CD4-positive, alpha-beta T cell treated with Interleukin-21 for 1 hour (primary cell): ENCODE data around the gene CD63.
"Not testable (repeated sequence)": the region's sequence is repeated elsewhere in the genome, so short reads cannot be mapped to it uniquely, and the experiment has no call there.

Experiments
- DNase-seq: peaks from one replicate; pipeline ENCODE4 v3.0.0-alpha.2; 2020

The CD63 gene

GRCh38 chr12:55728939-55729818 lies at the start of gene CD63:
TSS of gene CD63 (minus strand) at chr12:55729009. CDS start at chr12:55728341, 668 bp downstream.
- peak; percentile 71 for DNase-seq

- DNase-seq: no peak
Observed at GRCh38 chr12:55777856-55778255, 49.0 kb upstream of the CD63 start.

- no peak for DNase-seq
Observed at GRCh38 chr12:55771736-55772135, 42.9 kb upstream of the CD63 start.

DNA sequence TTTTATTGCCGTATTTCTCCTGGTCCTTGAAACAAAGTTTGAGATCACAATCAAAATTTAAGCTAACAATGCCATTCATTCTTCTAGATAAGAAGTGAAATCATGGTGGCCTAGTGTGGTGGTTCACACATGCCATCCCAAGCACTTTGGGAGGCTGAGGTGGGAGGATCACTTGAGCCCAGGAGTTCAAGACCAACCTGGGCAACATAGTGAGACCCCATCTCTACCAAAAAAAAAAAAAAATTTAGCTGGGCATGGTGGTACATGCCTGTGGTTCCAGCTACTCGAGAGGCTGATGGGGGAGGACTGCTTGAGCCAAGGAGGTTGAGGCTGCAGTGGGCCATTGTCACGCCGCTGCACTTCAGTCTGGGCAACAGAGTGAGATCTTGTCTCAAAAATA lies 38.3 kb upstream of the CD63 start:
- no peak for DNase-seq

DNA sequence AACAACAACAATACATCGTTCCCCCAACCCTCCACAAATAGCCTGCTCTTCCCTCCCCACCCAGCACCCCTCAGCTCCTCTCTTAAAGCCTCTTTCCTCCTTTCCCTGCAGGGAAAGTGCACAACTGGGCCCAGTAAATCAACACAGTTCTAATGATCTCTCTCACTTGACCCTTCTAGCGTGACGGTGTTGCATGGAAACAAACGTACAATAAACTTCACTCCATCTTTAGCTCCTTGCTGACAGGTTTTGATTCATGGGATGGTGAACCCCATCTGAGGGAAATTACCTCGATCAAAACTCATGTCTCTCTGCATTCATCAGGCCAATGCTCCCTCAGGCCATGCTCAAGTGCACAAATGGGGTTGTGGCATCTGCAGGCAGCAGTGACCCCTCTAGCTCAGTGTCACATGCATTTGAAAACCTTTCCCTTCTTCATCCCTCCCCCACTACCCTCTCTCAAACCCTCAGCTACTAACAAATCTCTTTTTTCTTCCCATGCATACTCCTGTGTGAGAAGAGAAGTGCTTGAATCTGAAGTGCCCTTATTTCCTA lies 37.0 kb upstream of the CD63 start:
- no peak for DNase-seq

GRCh38 chr12:55762646-55763045 lies 33.8 kb upstream of the CD63 start:
- no peak for DNase-seq

DNA sequence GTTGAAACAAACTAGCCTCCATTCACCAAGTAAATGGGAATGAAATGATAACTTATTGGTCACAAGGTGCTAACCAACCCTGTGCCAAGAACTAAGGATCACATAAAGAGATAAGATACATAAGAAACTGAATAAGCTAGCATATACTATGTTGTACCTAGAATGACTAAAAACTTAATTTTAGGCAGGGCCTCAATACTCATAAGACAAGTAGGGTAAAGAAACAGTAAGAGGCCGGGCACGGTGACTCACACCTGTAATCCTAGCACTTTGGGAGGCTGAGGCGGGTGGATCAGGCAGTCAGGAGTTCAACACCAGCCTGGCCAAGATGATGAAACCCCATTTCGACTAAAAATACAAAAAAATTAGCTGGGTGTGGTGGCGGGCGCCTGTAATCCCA lies 31.9 kb upstream of the CD63 start:
- DNase-seq: no peak

- DNase-seq: not testable (repeated sequence)
Observed at GRCh38 chr12:55758575-55758974, 29.8 kb upstream of the CD63 start.

DNA sequence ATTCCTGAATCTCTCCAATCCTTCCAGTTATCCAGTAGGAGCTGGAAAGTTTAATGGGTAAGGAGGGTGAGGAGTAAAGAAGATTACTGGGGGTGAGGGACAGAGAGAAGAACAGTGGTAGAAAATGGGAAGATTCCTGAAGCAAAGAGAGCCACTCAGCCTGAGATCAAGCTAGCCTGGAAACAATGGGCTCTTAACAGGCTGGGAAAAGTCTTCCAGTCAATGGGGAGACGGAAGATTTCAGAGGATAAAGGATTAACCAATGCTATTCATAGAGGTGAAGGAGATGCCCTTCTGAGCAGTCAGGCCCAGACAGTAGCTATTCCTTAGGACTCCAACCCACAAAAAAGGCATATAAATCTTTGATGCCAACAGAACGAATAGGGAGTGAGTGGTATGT lies 28.9 kb upstream of the CD63 start:
- DNase-seq: no peak

DNA sequence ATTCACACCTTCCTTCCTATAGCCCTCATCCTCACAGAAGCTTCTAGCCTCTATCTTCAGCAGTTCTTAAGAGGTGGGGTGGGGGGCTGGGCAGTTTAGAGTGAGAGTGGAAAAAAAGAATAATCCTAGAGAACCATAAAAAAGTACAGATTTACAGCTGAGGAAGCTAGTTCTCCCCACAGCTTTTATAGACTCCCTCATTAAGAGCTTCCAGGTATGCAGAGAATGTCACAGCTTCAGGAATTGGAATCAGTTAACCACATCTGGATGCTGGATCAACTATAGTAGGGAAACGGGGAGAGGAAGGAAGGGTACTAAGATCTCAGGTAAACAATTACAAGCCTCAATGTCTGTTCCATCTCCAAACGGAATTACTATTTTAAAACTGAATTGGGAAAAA lies 26.4 kb upstream of the CD63 start:
- no peak for DNase-seq

DNA sequence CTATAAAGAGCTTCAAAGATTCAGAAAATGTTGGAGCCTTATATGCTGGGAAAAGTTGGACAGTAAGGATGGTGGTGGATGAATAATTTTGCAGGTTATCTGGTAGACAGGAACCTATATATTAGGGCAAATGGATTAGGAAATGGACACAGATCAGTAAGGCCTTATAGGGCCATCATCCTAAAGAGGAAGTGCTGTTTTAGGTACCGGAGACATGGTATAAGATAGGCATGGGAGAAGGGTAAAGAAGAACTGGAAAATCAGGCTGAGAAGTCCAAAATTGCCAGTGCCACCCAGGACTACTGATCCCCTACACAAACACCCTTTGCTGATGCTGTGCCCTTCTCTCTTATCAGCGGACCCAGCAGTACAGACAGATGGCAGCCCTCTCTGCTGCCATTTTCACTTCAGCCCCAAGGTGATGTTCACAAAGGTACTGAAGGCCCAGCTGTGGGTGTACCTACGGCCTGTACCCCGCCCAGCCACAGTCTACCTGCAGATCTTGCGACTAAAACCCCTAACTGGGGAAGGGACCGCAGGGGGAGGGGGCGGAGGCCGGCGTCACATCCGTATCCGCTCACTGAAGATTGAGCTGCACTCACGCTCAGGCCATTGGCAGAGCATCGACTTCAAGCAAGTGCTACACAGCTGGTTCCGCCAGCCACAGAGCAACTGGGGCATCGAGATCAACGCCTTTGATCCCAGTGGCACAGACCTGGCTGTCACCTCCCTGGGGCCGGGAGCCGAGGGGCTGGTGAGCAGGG lies 19.6 kb upstream of the CD63 start:
- no peak for DNase-seq

GRCh38 chr12:55746913-55747231 lies 18.1 kb upstream of the CD63 start:
- DNase-seq: no peak

DNA sequence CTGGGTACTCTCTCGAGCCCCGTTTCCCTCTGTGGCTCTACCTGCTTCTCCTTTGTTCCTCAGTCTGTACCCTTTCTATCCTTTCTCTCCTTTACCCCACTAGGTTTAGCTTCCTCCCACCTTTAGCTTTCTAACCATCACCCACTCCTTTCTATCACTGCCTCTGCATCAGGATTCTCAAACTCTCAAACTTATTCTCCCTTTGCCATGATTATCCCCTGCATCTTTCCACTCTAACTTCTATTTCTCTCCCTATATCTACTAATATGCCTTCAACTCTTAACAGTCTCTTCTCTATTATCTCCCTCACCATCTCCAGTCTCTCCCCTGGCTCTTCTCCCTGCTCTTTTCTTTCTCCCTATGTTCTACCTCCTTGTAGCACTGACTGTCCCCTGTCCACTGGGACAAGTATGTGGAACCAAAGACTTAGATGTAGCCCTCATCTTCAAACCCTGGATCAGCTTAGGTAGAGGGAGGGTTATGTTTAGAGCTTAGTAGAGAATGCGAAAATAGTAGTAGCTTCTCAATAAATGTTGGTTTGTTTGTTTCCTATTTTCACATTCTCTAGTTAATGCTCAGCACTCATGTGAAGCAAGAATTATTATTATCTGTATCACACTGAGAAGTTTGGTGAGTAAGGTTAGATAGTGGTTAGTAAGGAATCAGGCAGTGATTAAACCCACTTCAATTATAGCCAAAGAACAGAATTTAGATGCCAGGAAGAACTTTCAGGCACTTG lies 17.5 kb upstream of the CD63 start:
- no peak for DNase-seq

- no peak for DNase-seq
Observed at GRCh38 chr12:55745361-55746173, 16.8 kb upstream of the CD63 start.

DNA sequence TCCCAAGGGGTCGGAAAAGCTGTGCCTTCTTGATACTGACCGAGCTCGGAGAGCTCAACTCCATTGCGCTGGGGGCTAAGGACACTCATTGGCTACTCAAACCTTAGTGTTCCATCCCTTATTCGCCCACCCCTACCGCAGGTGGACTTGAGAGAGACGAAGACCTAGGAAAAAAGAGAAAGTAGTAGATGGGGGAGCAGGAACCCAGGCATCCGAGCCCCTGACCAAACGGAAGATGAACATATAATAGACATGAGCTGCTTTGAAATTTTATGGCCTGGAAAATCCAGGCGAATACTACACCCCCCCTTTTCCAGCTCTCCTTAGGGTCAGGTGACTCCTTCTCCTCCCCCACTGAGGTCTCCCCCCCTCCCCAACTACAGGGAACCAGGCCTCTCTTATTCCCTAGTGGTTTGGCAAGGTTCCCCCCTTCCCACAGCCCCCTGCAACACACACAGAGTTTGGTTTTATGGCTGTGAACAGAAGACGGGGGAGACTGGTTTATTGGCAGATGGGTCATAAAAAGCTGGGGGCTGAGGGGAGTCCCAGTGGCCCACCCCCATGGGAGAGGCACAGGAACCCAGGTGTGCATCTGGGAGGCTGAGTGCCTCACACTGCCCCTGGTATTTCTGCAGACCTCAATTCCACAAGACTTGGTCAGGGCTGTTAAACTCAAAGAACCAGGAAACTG lies 15.7 kb upstream of the CD63 start:
- DNase-seq: no peak

DNA sequence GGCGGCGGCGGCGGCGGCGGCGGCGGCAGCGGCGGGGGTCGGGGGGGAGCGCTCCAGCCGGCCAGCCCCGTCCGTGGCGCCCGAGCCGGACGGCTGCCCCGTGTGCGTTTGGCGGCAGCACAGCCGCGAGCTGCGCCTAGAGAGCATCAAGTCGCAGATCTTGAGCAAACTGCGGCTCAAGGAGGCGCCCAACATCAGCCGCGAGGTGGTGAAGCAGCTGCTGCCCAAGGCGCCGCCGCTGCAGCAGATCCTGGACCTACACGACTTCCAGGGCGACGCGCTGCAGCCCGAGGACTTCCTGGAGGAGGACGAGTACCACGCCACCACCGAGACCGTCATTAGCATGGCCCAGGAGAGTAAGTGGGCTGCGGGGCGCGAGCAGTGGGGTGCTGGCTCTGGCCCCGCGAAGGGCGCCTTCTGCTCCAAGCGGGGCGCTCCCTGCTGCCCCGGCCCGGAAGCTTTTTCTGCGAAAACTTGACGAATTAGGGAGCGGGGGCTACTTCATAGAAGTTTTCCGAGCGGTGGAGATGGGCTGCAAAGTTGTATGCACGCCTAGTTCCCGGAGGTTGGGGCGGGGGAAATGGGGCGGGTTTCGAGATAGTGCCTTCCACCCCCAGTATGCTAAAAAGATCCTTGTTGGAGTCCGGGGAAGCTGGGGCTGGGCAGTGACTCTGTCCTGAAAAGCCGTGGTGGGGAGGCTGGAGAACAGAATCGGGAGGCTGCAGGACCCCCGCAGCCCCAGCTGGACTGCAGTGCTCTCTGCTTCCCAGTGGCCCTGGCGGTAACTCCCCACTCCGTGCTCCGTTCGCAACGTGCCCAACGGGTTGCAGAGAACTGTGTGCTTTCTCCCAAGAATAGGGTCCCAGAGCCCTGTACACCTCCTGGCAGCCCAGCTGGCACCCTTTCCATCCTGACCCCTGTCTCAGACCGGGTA lies 14.9 kb upstream of the CD63 start:
- DNase-seq: peak; percentile 53

DNA sequence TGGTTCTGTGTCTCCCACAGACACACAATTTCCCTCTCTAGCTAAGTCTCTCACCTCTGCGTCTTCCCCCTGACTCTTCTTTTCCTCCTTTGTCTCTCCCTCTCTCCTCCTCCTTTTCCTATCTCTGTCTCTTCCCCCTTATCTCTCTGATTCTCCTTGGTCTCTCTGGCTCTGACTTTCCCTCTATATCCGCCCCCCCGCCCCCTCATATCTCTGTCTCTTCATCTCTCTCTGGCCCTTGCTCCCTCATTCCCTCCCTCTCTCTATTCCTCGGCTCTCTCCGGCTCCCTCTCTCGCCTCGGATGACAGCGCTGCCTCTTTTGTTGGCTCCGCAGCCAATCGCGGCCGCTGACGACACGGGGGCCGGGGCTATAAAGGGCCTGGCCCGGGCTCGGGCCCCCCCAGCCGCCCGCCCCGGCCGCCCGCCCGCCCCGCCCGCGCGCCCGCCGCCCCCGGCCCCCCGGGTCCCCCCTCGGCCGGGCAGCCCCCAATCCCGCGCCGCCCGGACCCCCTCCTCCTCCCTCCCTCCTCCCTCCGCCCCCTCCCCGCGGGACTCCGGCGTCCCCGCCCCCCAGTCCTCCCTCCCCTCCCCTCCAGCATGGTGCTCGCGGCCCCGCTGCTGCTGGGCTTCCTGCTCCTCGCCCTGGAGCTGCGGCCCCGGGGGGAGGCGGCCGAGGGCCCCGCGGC lies 14.1 kb upstream of the CD63 start, which contains the start of gene GDF11:
Gene GDF11 (plus strand): TSS at position 404 of the 687 bp plus-strand sequence. CDS start 195 bp downstream, at position 599.
- DNase-seq: peak; percentile 84

DNA sequence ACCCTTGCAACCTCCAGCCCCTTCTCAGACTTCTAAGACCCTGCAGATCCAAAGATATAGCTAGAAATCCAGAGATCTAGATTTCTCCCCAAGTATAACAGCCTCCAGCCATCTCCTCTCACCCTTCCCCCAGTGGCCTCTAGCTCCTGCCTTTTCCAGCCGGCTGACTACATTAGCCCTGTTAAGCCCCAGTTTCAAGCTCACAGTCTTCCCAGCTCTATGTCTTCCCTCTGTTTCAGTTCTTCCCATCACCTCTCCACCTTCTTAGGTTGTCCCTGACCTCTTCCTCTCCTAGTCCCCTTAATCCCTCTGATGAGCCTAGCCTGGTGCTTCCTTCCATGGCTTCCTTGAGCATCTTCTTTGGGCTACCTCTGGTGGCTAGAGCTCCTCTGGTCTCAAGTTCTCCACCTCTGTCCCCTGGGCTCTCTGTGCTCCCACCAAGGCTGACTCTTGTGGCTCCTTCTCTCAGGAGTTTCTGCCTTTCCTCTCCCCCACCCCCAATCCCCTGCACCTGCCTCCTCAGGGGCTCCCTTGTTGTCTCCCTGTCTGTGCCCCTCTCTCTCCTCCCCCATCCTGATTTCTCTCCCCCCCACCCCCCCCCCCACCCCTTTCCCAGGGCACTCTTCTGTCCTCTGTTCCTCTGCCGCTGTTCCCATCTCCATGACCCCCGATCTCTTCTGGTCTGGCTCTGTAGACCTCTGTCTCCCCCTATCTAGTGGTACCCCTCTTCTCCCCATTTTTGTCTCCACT lies 13.3 kb upstream of the CD63 start:
- no peak for DNase-seq

GRCh38 chr12:55739025-55739378 lies 10.2 kb upstream of the CD63 start:
- no peak for DNase-seq
